HepG2 (cell line): Measurements from ENCODE around the gene CFAP99. TPM values are rescaled to one million over a fixed set of nuclear protein-coding genes. Genes with fewer than 3 reads are reported as not detected.

ENCODE experiments used
- ATF1 ChIP-seq: IDR thresholded peaks from 2 replicates; pipeline ENCODE4 v1.6.1; 2016; ENCODE audit warnings: mild to moderate bottlenecking, control low read depth
- ATM ChIP-seq: fragments of 450-650 bp; IDR thresholded peaks from 2 replicates; pipeline ENCODE4 v1.7.1; 2017; ENCODE audit warnings: mild to moderate bottlenecking, borderline replicate concordance
- CEBPG ChIP-seq: IDR thresholded peaks from 2 replicates; pipeline ENCODE4 v1.6.1; 2016
- HNF4G ChIP-seq, 2 experiments: sonication (generic) in 1 of 2; formaldehyde crosslinking in 1 of 2; IDR thresholded peaks; 2 replicates each; pipeline versions ENCODE4 v1.4.0 to v1.6.1; 2011 to 2020; ENCODE audit warnings: borderline replicate concordance in 2 of 2, low read depth in 2 of 2, mild to moderate bottlenecking in 2 of 2, low read length in 1 of 2, missing genetic modification reagents in 1 of 2, moderate library complexity in 1 of 2
- PAF1 ChIP-seq: IDR thresholded peaks from 2 replicates; pipeline ENCODE4 v1.6.1; 2016; ENCODE audit warnings: missing genetic modification reagents, missing compliant biosample characterization
- PHF5A ChIP-seq: IDR thresholded peaks from one replicate; pipeline ENCODE4 v1.6.1; 2018; ENCODE audit warnings: low read depth, missing genetic modification reagents; ENCODE audit not compliant: unreplicated experiment
- PLRG1 ChIP-seq: fragments of 450-650 bp; conservative IDR thresholded peaks from 2 replicates; pipeline ENCODE4 v1.6.1; 2016
- ZBTB38 ChIP-seq: sonication (generic); formaldehyde crosslinking; IDR thresholded peaks from 2 replicates; pipeline ENCODE4 v1.5.1; 2020; ENCODE audit warnings: mild to moderate bottlenecking, missing genetic modification reagents
- ZMYM4 ChIP-seq: sonication (generic); formaldehyde crosslinking; IDR thresholded peaks from 2 replicates; pipeline ENCODE4 v1.8.1; 2023; ENCODE audit warnings: mild to moderate bottlenecking, missing genetic modification reagents
- ZNF138 ChIP-seq: sonication (generic); formaldehyde crosslinking; IDR thresholded peaks from 2 replicates; pipeline ENCODE4 v1.5.0; 2020; ENCODE audit warnings: mild to moderate bottlenecking, low read depth, missing genetic modification reagents
- ZNF747 ChIP-seq: sonication (generic); formaldehyde crosslinking; IDR thresholded peaks from 2 replicates; pipeline ENCODE4 v1.8.1; 2023; ENCODE audit warnings: missing genetic modification reagents, mild to moderate bottlenecking, borderline replicate concordance
- polyA plus RNA-seq, 8 experiments: library from polyadenylated mRNA; depleted of rRNA in 3 of 8; stranded (reverse) in 7 of 8; unstranded in 1 of 8; fragments of >200 nt; fragmentation: Illumina TruSeq in 4 of 8; extraction: Trizol in 4 of 8; gene quantifications; 2 replicates each; pipeline versions ENCODE4 v1.2.1 to v1.2.3, GENCODE V29; 2011 to 2016; ENCODE audit warnings: low read depth in 4 of 8, missing spikeins in 1 of 8, mixed read lengths in 1 of 8; ENCODE audit not compliant: insufficient read depth in 1 of 8
- total RNA-seq, 5 experiments: library from RNA; depleted of rRNA; stranded (reverse); fragments of >200 nt; fragmentation: Illumina TruSeq; extraction: Trizol; gene quantifications; 2 replicates each; pipeline ENCODE4 v1.2.3, GENCODE V29; 2016; ENCODE audit warnings: low read depth in 1 of 5
- TF ChIP-seq, protein P1 (sequence below): sonication (generic); formaldehyde crosslinking; IDR thresholded peaks from 2 replicates; pipeline ENCODE4 v1.4.0; 2020; ENCODE audit warnings: mild to moderate bottlenecking, missing genetic modification reagents, borderline replicate concordance
- TF ChIP-seq, protein P2 (sequence below): IDR thresholded peaks from 2 replicates; pipeline ENCODE4 v1.6.1; 2016
- TF ChIP-seq, protein P3 (sequence below): sonication (generic); formaldehyde crosslinking; IDR thresholded peaks from 2 replicates; pipeline ENCODE4 v1.4.0; 2020; ENCODE audit warnings: missing genetic modification reagents
- TF ChIP-seq, protein P4 (sequence below): sonication (generic); formaldehyde crosslinking; IDR thresholded peaks from 2 replicates; pipeline ENCODE4 v1.4.0; 2020; ENCODE audit warnings: missing genetic modification reagents, borderline replicate concordance
- TF ChIP-seq, protein P5 (sequence below): sonication (generic); formaldehyde crosslinking; IDR thresholded peaks from 2 replicates; pipeline ENCODE4 v1.4.0; 2020; ENCODE audit warnings: missing genetic modification reagents, borderline replicate concordance

The CFAP99 gene
- total and polyA plus RNA-seq, 2 of the 13 experiments (the other 11 are each of a cell fraction or from before 2014, with no cell fraction given), result not detected

DNA sequence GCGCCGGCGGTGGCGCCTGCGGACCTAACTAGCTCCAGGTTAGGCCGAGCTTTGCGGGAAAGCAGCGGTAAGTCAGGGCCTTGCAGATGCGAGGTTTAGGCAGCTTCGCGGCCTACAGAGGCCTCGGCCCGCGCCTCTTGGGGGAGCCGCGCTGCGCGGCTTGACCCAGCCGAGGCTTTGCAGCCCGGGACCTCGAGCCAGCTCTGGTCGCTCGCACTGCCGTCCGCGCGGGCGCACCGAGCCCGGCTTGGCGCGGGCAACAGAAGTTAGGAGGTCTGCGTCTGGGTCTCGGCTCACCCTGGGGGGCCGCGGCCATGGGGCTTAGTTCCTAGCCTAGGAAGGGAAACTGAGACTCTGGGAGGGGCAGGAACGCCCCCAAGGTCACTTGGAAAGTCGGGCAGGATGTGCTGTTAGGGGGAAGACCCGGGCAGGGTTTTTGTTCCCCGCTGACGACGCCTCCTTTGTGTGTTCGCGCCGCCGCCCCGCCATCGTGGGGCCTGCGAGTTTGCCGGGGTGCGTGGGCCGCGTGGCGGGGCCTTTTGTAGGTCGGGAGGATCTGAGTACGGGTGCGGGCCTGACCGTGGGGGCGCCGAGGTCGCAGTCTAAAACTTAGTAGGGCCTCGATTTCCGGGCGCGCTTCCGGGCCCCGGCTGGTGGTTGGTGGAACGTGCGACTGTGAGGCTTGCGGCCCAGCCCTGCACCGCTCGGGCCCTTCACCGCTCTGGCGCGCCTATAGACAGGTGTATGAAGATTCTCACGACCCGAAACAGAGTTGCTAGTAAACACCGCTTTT lies 50.6 kb downstream of the CFAP99 start (continued):
- TF ChIP-seq ZNF138 (CRISPR knock-in tag) (peak; percentile 67; the same call in 1 of the 2 replicates), ATF1 (CRISPR knock-in tag) (no peak), ZNF747 (0 out of 2 replicates have a peak, but pooled peaks have one; percentile 26), ZMYM4 (CRISPR knock-in tag) (no peak), PAF1 (CRISPR knock-in tag) (no peak), CEBPG (no peak), ZBTB38 (CRISPR knock-in tag) (peak; percentile 47; the same call in 1 of the 2 replicates), HNF4G (IDR thresholded peaks at IDR 0.05; ENCODE audit: borderline replicate concordance, low read depth, low read length) (no peak), HNF4G (CRISPR knock-in tag; IDR thresholded peaks at IDR 0.05; ENCODE audit: borderline replicate concordance, low read depth) (no peak), PHF5A (no peak), PLRG1 (no peak), ATM (no peak)
- TF ChIP-seq, protein P1, sequence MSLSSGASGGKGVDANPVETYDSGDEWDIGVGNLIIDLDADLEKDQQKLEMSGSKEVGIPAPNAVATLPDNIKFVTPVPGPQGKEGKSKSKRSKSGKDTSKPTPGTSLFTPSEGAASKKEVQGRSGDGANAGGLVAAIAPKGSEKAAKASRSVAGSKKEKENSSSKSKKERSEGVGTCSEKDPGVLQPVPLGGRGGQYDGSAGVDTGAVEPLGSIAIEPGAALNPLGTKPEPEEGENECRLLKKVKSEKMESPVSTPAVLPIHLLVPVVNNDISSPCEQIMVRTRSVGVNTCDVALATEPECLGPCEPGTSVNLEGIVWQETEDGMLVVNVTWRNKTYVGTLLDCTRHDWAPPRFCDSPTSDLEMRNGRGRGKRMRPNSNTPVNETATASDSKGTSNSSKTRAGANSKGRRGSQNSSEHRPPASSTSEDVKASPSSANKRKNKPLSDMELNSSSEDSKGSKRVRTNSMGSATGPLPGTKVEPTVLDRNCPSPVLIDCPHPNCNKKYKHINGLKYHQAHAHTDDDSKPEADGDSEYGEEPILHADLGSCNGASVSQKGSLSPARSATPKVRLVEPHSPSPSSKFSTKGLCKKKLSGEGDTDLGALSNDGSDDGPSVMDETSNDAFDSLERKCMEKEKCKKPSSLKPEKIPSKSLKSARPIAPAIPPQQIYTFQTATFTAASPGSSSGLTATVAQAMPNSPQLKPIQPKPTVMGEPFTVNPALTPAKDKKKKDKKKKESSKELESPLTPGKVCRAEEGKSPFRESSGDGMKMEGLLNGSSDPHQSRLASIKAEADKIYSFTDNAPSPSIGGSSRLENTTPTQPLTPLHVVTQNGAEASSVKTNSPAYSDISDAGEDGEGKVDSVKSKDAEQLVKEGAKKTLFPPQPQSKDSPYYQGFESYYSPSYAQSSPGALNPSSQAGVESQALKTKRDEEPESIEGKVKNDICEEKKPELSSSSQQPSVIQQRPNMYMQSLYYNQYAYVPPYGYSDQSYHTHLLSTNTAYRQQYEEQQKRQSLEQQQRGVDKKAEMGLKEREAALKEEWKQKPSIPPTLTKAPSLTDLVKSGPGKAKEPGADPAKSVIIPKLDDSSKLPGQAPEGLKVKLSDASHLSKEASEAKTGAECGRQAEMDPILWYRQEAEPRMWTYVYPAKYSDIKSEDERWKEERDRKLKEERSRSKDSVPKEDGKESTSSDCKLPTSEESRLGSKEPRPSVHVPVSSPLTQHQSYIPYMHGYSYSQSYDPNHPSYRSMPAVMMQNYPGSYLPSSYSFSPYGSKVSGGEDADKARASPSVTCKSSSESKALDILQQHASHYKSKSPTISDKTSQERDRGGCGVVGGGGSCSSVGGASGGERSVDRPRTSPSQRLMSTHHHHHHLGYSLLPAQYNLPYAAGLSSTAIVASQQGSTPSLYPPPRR, result no peak
- TF ChIP-seq, protein P2, sequence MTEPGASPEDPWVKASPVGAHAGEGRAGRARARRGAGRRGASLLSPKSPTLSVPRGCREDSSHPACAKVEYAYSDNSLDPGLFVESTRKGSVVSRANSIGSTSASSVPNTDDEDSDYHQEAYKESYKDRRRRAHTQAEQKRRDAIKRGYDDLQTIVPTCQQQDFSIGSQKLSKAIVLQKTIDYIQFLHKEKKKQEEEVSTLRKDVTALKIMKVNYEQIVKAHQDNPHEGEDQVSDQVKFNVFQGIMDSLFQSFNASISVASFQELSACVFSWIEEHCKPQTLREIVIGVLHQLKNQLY, result no peak
- TF ChIP-seq, protein P3, sequence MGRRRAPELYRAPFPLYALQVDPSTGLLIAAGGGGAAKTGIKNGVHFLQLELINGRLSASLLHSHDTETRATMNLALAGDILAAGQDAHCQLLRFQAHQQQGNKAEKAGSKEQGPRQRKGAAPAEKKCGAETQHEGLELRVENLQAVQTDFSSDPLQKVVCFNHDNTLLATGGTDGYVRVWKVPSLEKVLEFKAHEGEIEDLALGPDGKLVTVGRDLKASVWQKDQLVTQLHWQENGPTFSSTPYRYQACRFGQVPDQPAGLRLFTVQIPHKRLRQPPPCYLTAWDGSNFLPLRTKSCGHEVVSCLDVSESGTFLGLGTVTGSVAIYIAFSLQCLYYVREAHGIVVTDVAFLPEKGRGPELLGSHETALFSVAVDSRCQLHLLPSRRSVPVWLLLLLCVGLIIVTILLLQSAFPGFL (CRISPR knock-in tag), result no peak
- TF ChIP-seq, protein P4, sequence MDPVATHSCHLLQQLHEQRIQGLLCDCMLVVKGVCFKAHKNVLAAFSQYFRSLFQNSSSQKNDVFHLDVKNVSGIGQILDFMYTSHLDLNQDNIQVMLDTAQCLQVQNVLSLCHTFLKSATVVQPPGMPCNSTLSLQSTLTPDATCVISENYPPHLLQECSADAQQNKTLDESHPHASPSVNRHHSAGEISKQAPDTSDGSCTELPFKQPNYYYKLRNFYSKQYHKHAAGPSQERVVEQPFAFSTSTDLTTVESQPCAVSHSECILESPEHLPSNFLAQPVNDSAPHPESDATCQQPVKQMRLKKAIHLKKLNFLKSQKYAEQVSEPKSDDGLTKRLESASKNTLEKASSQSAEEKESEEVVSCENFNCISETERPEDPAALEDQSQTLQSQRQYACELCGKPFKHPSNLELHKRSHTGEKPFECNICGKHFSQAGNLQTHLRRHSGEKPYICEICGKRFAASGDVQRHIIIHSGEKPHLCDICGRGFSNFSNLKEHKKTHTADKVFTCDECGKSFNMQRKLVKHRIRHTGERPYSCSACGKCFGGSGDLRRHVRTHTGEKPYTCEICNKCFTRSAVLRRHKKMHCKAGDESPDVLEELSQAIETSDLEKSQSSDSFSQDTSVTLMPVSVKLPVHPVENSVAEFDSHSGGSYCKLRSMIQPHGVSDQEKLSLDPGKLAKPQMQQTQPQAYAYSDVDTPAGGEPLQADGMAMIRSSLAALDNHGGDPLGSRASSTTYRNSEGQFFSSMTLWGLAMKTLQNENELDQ, result no peak
- TF ChIP-seq, protein P5, sequence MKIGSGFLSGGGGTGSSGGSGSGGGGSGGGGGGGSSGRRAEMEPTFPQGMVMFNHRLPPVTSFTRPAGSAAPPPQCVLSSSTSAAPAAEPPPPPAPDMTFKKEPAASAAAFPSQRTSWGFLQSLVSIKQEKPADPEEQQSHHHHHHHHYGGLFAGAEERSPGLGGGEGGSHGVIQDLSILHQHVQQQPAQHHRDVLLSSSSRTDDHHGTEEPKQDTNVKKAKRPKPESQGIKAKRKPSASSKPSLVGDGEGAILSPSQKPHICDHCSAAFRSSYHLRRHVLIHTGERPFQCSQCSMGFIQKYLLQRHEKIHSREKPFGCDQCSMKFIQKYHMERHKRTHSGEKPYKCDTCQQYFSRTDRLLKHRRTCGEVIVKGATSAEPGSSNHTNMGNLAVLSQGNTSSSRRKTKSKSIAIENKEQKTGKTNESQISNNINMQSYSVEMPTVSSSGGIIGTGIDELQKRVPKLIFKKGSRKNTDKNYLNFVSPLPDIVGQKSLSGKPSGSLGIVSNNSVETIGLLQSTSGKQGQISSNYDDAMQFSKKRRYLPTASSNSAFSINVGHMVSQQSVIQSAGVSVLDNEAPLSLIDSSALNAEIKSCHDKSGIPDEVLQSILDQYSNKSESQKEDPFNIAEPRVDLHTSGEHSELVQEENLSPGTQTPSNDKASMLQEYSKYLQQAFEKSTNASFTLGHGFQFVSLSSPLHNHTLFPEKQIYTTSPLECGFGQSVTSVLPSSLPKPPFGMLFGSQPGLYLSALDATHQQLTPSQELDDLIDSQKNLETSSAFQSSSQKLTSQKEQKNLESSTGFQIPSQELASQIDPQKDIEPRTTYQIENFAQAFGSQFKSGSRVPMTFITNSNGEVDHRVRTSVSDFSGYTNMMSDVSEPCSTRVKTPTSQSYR, result 0 out of 2 replicates have a peak, but pooled peaks have one; percentile 15
